Lower lobe of right lung (tissue), 2 donors: Measurements from ENCODE around the gene PTGS1. TPM values are rescaled to one million over a fixed set of nuclear protein-coding genes. Genes with fewer than 3 reads are reported as not detected.

Experiments
- ATAC-seq, 2 donors: fragments of 200-7000 bp; cut with Tn5 transposase; one replicate each; pipeline ENCODE4 v1.9.1; 2020 to 2022; ENCODE audit warnings: mild to moderate bottlenecking in 2 of 2, moderate library complexity in 2 of 2
- DNase-seq: peaks from one replicate; pipeline ENCODE4 v3.0.0-alpha.2; 2020
- H3K27ac ChIP-seq: fragments of 200-600 bp; one replicate; pipeline ENCODE4 v1.8.0; 2022
- H3K27me3 ChIP-seq: fragments of 200-600 bp; one replicate; pipeline ENCODE4 v1.8.0; 2022; ENCODE audit warnings: low read depth
- H3K36me3 ChIP-seq: fragments of 200-600 bp; one replicate; pipeline ENCODE4 v1.8.0; 2022; ENCODE audit warnings: mild to moderate bottlenecking
- H3K4me1 ChIP-seq: fragments of 200-600 bp; one replicate; pipeline ENCODE4 v1.8.0; 2022
- H3K4me3 ChIP-seq: fragments of 200-600 bp; one replicate; pipeline ENCODE4 v1.8.0; 2022; ENCODE audit warnings: mild to moderate bottlenecking
- H3K9me3 ChIP-seq: fragments of 200-600 bp; one replicate; pipeline ENCODE4 v1.8.0; 2022
- intact Hi-C: fragments of 100-400 bp; cut with DNase I; formaldehyde crosslinking; loops from one replicate; pipeline ENCODE4 v1.11.0; 2022
- total RNA-seq: library from RNA; stranded (reverse); fragmentation: NEBNext Ultra II Directional; extraction: Animal tissue kit (Norgen Biotek cat#: 25700); gene quantifications from one replicate; pipeline ENCODE4 v1.2.1, GENCODE V29; 2021
- TF ChIP-seq, protein P1 (sequence below): fragments of 200-600 bp; IDR thresholded peaks from one replicate; pipeline ENCODE4 v1.8.0; 2022; ENCODE audit warnings: antibody characterized with exemption, mild to moderate bottlenecking
- donor health status: DM: no; HTN: yes; CAD: no; lungs with severe emphysema.

PTGS1 gene
- total RNA-seq, 1 donor from 2014 or later, result 14.9 TPM

DNA sequence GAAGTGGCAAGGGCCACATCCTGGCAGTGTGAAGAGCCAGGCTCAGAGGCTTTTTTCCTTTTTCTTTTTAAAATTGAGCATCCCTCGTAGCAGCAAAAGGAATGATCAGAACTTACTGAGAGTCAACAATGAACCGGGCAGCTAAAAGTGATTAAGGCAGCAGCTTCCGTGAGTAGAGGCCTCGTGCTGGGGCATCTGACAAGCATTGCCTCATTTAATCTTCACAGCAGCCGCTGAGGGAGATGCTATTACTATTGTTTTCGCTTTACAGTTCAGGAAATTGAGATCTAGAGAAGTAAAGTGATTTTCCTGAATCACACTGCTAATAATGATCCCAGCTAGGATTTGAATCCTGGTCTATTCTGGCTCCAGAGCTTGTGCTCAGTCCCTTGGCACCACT lies 30.7 kb upstream of the PTGS1 start:
- no peak for DNase-seq
- TF ChIP-seq, protein P1, sequence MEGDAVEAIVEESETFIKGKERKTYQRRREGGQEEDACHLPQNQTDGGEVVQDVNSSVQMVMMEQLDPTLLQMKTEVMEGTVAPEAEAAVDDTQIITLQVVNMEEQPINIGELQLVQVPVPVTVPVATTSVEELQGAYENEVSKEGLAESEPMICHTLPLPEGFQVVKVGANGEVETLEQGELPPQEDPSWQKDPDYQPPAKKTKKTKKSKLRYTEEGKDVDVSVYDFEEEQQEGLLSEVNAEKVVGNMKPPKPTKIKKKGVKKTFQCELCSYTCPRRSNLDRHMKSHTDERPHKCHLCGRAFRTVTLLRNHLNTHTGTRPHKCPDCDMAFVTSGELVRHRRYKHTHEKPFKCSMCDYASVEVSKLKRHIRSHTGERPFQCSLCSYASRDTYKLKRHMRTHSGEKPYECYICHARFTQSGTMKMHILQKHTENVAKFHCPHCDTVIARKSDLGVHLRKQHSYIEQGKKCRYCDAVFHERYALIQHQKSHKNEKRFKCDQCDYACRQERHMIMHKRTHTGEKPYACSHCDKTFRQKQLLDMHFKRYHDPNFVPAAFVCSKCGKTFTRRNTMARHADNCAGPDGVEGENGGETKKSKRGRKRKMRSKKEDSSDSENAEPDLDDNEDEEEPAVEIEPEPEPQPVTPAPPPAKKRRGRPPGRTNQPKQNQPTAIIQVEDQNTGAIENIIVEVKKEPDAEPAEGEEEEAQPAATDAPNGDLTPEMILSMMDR, result no peak
- intact Hi-C loops, result no loop called here
- no peak overlapping the region for H3K4me3 ChIP-seq
- H3K27ac ChIP-seq, result no peak overlapping the region
- no peaks in the 10 kb centered on the region for H3K27me3 ChIP-seq
- no peaks in the 10 kb centered on the region for H3K36me3 ChIP-seq
- no peaks in the 10 kb centered on the region for H3K4me1 ChIP-seq
- no peak for ATAC-seq
- no peaks in the 10 kb centered on the region for H3K9me3 ChIP-seq

DNA sequence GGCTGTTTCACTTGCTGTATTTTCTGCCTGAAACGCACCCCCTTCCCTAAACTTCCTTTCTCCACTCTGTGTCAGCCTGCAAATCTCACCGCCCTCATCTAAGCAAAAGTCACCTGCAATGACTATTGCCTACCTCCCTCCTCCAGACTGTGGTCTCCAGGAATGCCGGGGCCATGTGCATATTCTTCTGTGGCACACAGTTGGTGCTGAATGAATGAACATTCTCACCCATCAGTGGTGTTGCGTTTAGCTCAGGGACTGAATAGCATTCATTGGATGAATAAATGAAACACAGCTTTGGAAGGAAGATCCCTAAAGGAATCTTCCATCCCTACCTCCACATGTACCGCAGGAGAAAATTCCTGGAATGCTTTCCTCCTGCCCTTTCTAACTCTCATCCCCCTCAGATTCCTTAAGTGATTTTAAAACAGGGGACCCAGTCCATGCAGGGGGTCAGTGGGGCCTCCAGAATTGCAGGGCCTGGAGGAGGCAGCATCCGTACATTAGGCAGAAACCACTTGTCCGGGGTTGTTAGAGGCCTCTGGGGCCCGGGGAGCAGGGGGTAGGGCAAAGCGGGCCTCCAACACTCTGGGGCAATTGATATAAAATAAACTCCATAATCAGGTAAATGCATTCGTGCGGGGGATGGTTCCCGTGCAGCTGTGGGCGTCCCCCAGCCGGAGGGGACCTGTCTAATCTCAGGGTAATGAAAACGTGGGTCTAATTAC lies 28.3 kb upstream of the PTGS1 start:
- TF ChIP-seq, protein P1, result no peak

DNA sequence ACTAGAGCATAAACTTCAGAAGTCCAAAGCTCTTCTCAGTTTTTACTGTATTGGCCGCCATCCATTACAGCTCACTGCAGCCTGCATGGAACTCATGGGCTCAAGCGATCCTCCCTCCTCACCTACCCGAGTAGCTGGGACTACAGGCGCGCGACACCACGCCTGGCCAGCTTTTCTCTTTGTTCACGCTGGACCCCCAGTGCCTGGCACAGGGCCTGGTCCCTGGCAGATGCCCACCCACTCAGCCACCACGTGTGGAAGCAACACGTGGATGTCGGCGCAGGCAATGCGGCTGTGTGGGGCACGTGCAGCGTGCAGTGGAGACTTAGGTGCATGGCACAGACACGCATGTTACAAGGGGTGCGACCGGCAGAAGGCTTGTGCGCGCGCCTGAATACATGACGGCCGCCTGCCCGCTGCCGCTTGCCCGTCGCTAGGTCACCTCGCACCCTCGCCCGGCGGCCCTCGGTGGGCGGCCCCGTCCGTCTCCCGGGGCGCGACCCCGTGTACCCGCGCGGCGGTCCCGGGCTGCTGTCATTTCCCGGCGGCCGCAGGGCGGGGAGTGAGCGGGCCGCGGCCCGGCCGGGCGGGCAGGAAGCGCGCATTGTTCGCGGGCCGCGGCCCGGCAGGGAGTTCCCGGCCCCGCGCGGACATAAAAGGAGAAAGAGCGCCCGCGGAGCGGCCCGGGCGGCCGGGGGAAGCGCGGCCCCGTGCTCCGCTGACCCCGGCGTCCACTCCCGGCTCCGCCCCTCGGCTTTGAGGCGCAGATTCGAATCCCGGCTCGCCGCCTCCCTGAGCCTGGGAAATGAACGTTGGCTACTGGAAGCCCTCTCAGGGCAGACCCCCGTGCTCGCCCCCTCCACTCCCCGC lies 24.1 kb upstream of the PTGS1 start:
- Histone ChIP-seq H3K27ac (peak overlapping the region; percentile 74), H3K27me3 (no peaks in the 10 kb centered on the region), H3K9me3 (no peaks in the 10 kb centered on the region), H3K36me3 (no peaks in the 10 kb centered on the region), H3K4me3 (peak overlapping the region; percentile 56), H3K4me1 (peaks cover 19% of the 10 kb centered on the region)
- intact Hi-C loops, result no loop called here
- TF ChIP-seq, protein P1, result no peak
- peak; percentile 76 to 77 for ATAC-seq
- DNase-seq, result peak; percentile 71

More for the DNA sequence above, 28.3 kb upstream of the PTGS1 start:
- Histone ChIP-seq H3K27me3 (no peaks in the 10 kb centered on the region), H3K4me1 (peaks cover 8% of the 10 kb centered on the region), H3K36me3 (no peaks in the 10 kb centered on the region), H3K9me3 (no peaks in the 10 kb centered on the region), H3K4me3 (no peak overlapping the region), H3K27ac (no peak overlapping the region)
- DNase-seq (no peak), ATAC-seq (no peak)
- intact Hi-C loops, result no loop called here

DNA sequence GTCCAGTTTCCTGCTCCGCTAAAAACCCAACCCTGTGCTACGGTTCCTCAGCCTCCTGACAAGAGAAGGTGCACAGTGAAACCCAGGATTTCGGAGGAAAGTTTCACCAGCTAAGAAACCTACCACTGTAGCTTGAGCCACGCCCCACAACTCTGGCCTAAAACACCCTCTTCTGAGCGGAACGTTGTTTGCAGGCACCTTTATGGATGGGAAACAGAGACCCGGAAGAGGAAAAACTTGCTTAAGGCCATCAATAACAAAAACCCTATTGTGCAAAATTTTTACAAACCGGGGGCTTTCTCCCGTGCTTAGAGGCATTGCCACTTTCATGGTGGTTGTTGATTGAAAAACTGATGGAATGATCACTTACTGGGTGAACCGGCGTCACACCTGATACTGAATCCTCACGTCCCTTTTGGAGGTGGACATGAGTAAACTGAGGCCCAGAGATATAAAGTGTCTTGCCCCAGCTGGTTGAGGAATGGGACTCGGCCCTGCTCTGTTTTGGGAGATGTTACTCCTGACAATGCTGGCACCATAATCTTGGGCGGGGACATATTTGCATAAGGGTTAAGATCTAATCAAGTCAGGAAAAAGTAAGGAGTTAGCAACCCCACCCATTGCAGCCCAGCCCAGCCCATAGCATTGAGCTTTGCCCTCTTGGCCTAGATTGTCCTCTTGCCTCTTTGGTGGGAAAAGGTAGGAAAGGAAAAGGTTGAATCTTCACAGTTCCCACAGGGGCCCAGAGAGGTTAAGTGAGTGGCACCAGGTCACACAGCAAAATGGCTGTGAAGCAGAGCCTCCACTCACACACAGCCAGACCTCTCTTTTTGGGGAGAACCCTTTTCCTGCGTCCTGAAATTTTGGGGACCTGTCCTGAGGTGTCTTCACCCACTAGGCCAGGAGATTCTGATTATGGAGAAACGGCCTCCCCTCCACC lies 23.2 kb upstream of the PTGS1 start:
- peak overlapping the region; percentile 56 for H3K4me3 ChIP-seq
- TF ChIP-seq, protein P1, result no peak
- ATAC-seq, result peak; percentile 9 to 48
- H3K27ac ChIP-seq, result peak overlapping the region; percentile 74
- H3K4me1 ChIP-seq, result peaks cover 19% of the 10 kb centered on the region
- intact Hi-C loops, result no loop called here
- no peaks in the 10 kb centered on the region for H3K36me3 ChIP-seq
- DNase-seq, result no peak
- H3K9me3 ChIP-seq, result no peaks in the 10 kb centered on the region
- H3K27me3 ChIP-seq, result no peaks in the 10 kb centered on the region

DNA sequence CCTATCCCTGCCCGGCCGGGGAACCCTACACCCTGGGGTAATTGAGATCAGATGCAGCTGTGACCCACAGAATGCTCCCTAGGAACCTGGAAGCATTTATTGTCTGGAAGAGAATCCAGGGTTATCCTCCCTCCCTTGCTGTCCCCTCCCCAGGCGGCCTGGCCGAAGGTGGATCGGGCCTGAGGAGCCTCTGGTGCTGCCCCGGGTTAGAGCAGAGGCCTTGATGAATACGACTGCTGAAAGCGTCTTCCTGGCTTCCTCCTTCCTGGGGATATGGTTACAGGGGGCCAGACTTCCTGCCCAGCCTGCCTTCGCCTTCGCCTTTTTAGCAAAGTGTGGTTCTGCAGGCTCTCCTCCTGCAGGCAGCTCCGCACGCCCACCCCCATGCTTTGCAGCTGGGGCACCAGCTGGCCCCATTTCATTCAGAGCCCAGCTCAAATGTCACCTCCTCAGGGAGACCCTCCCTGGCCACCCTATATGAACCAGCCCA lies 22.5 kb upstream of the PTGS1 start:
- intact Hi-C loops, result no loop called here
- ATAC-seq, result no peak
- Histone ChIP-seq H3K36me3 (no peaks in the 10 kb centered on the region), H3K9me3 (no peaks in the 10 kb centered on the region), H3K4me3 (no peak overlapping the region), H3K27me3 (no peaks in the 10 kb centered on the region), H3K27ac (peak overlapping the region; percentile 53), H3K4me1 (peaks cover 19% of the 10 kb centered on the region)
- TF ChIP-seq, protein P1, result no peak
- DNase-seq, result no peak
